CD14-positive monocyte (primary cell): ENCODE data around the gene BCKDHB. TPM values are rescaled to one million over a fixed set of nuclear protein-coding genes. Genes with fewer than 3 reads are reported as not detected.

Experiments
- DNase-seq, 3 donors: peaks; one replicate each; pipeline ENCODE4 v3.0.0-alpha.2; 2011 to 2022
- H2AFZ ChIP-seq: 2 replicates; pipeline ENCODE4 v1.6.0; 2012; ENCODE audit warnings: mild to moderate bottlenecking, low read depth, low read length, inconsistent platforms; ENCODE audit not compliant: insufficient read depth, poor library complexity, severe bottlenecking
- H3K27ac ChIP-seq, 2 donors: 1 replicate in 1 of 2; 2 replicates in 1 of 2; pipeline ENCODE4 v1.5.1; 2012 to 2013; ENCODE audit warnings: low read length in 2 of 2, control low read depth in 1 of 2, inconsistent platforms in 1 of 2, low read depth in 1 of 2, mild to moderate bottlenecking in 1 of 2
- H3K27me3 ChIP-seq, 2 donors: one replicate each; pipeline versions ENCODE4 v1.6.0 to v1.6.1; 2011 to 2013; ENCODE audit warnings: low read length in 2 of 2; ENCODE audit not compliant: control insufficient read depth in 2 of 2, insufficient read depth in 2 of 2
- H3K36me3 ChIP-seq, 2 donors: replicated peaks in 1 of 2; 1 replicate in 1 of 2; 2 replicates in 1 of 2; pipeline versions ENCODE4 v1.5.1 to v1.6.1; 2012 to 2013; ENCODE audit warnings: low read length in 2 of 2, control low read depth in 1 of 2, inconsistent platforms in 1 of 2, mild to moderate bottlenecking in 1 of 2; ENCODE audit not compliant: insufficient read depth in 2 of 2, control insufficient read depth in 1 of 2
- H3K4me1 ChIP-seq, 2 donors: 1 replicate in 1 of 2; 2 replicates in 1 of 2; pipeline versions ENCODE4 v1.5.1 to v1.6.1; 2012 to 2013; ENCODE audit warnings: low read length in 2 of 2, control low read depth in 1 of 2, inconsistent platforms in 1 of 2, mild to moderate bottlenecking in 1 of 2, moderate library complexity in 1 of 2; ENCODE audit not compliant: insufficient read depth in 2 of 2, control insufficient read depth in 1 of 2
- H3K4me2 ChIP-seq: replicated peaks from 2 replicates; pipeline ENCODE3; 2012; ENCODE audit warnings: low read length, moderate library complexity, mild to moderate bottlenecking; ENCODE audit not compliant: poor library complexity, severe bottlenecking; ENCODE audit errors: extremely low read depth
- H3K4me3 ChIP-seq, 3 experiments: fragments of 200-600 bp in 1 of 3; sonication (generic) in 1 of 3; replicated peaks in 1 of 3; 1 replicate in 2 of 3; 2 replicates in 1 of 3; pipeline ENCODE4 v1.5.1; 2011 to 2013; ENCODE audit warnings: low read length in 3 of 3, mild to moderate bottlenecking in 3 of 3, control low read depth in 2 of 3, low read depth in 2 of 3, inconsistent platforms in 1 of 3, moderate library complexity in 1 of 3
- H3K79me2 ChIP-seq: 2 replicates; pipeline ENCODE4 v1.6.0; 2012; ENCODE audit warnings: mild to moderate bottlenecking, control low read depth, inconsistent platforms, low read length, moderate library complexity; ENCODE audit not compliant: insufficient read depth
- H3K9ac ChIP-seq: 2 replicates; pipeline ENCODE4 v1.6.0; 2017; ENCODE audit warnings: low read length, mild to moderate bottlenecking; ENCODE audit not compliant: insufficient read depth, poor library complexity, severe bottlenecking
- H3K9me3 ChIP-seq, 2 donors: replicated peaks in 1 of 2; 1 replicate in 1 of 2; 2 replicates in 1 of 2; pipeline versions ENCODE4 v1.5.1 to v1.6.1; 2012 to 2013; ENCODE audit warnings: low read length in 2 of 2, control low read depth in 1 of 2; ENCODE audit not compliant: control insufficient read depth in 1 of 2, insufficient read depth in 1 of 2
- H4K20me1 ChIP-seq: 2 replicates; pipeline ENCODE4 v1.6.0; 2012; ENCODE audit warnings: mild to moderate bottlenecking, low read length, control low read depth, moderate library complexity; ENCODE audit not compliant: insufficient read depth
- H3K27ac Mint-ChIP-seq, 7 donors: one replicate each; pipeline ENCODE4 v1.8.0; 2020; ENCODE audit warnings: mild to moderate bottlenecking in 7 of 7, mixed read lengths in 7 of 7, moderate library complexity in 6 of 7, inconsistent platforms in 2 of 7
- H3K27me3 Mint-ChIP-seq, 3 donors: one replicate each; pipeline ENCODE4 v1.8.0; 2021 to 2022; ENCODE audit warnings: low read depth in 3 of 3, mild to moderate bottlenecking in 3 of 3, mixed read lengths in 3 of 3, moderate library complexity in 3 of 3, inconsistent platforms in 1 of 3
- H3K36me3 Mint-ChIP-seq, 2 donors: one replicate each; pipeline ENCODE4 v1.8.0; 2020; ENCODE audit warnings: mixed read lengths in 2 of 2, inconsistent platforms in 1 of 2, mild to moderate bottlenecking in 1 of 2
- H3K4me1 Mint-ChIP-seq: one replicate; pipeline ENCODE4 v1.8.0; 2020; ENCODE audit warnings: mild to moderate bottlenecking, mixed read lengths
- H3K4me3 Mint-ChIP-seq, 2 donors: one replicate each; pipeline ENCODE4 v1.8.0; 2020; ENCODE audit warnings: mild to moderate bottlenecking in 2 of 2, mixed read lengths in 2 of 2, moderate library complexity in 1 of 2
- H3K9me3 Mint-ChIP-seq, 7 donors: one replicate each; pipeline ENCODE4 v1.8.0; 2020 to 2022; ENCODE audit warnings: mixed read lengths in 7 of 7, mild to moderate bottlenecking in 6 of 7, moderate library complexity in 6 of 7, inconsistent platforms in 2 of 7
- CTCF ChIP-seq: fragments of 200-600 bp; IDR thresholded peaks from one replicate; pipeline ENCODE4 v1.8.0; 2022; ENCODE audit warnings: antibody characterized with exemption, mild to moderate bottlenecking
- WGBS: methylation state at CpG from one replicate; pipeline ENCODE4 v1.1.5; 2013; ENCODE audit warnings: missing lambda C conversion rate; ENCODE audit not compliant: insufficient coverage; 5-methylcytosine and 5-hydroxymethylcytosine counted together
- intact Hi-C, 2 donors: fragments of 100-400 bp; cut with micrococcal nuclease; formaldehyde crosslinking; loops; one replicate each; pipeline versions ENCODE4 v1.15.0 to v1.15.1; 2023
- polyA plus RNA-seq, 3 donors: library from polyadenylated mRNA; depleted of rRNA in 1 of 3; unstranded in 2 of 3; stranded (reverse) in 1 of 3; fragments of 300-500 nt in 2 of 3; fragments of >200 nt in 1 of 3; fragmentation: Illumina TruSeq in 2 of 3; gene quantifications; 1 replicate in 2 of 3; 2 replicates in 1 of 3; pipeline ENCODE4 v1.2.3, GENCODE V29; 2012 to 2021

The BCKDHB gene
- polyA plus RNA-seq, 3 donors, result 1.8 to 4.6 (median 4.0) TPM

- H3K27ac Mint-ChIP-seq, result no peak overlapping the region
- Histone ChIP-seq H2AFZ (no peak overlapping the region), H3K79me2 (no peaks in the 10 kb centered on the region), H4K20me1 (no peaks in the 10 kb centered on the region), H3K4me1 (no peaks in the 10 kb centered on the region), H3K4me3 (no peak overlapping the region), H3K27ac (no peak overlapping the region), H3K9ac (no peak overlapping the region), H3K4me2 (no peak overlapping the region), H3K27me3 (no peaks in the 10 kb centered on the region), H3K36me3 (no peaks in the 10 kb centered on the region), H3K9me3 (peaks cover 0 to 4% of the 10 kb centered on the region in 2 donors)
- intact Hi-C loops, result no loop called here
- WGBS, result no CpG with 5 or more reads among the region's 4 CpGs
- H3K27me3 Mint-ChIP-seq, result no peaks in the 10 kb centered on the region
- H3K9me3 Mint-ChIP-seq, result peaks cover 0 to 16% (median 4%) of the 10 kb centered on the region in 7 donors
- H3K4me3 Mint-ChIP-seq, result no peak overlapping the region
- H3K4me1 Mint-ChIP-seq, result no peaks in the 10 kb centered on the region
- no peak for DNase-seq
- TF ChIP-seq CTCF, result no peak
- H3K36me3 Mint-ChIP-seq, result peaks cover 0 to 7% of the 10 kb centered on the region in 2 donors
Measured at GRCh38 chr6:80183019-80183795, 76.7 kb downstream of the BCKDHB start.

- no peak for DNase-seq
- Histone ChIP-seq H3K36me3 (no peaks in the 10 kb centered on the region), H4K20me1 (no peaks in the 10 kb centered on the region), H3K27me3 (no peaks in the 10 kb centered on the region), H3K4me2 (no peak overlapping the region), H3K27ac (no peak overlapping the region), H3K9ac (no peak overlapping the region), H3K9me3 (peaks cover 0 to 4% of the 10 kb centered on the region in 2 donors), H2AFZ (no peak overlapping the region), H3K4me1 (no peaks in the 10 kb centered on the region), H3K4me3 (no peak overlapping the region), H3K79me2 (no peaks in the 10 kb centered on the region)
- H3K4me3 Mint-ChIP-seq, result no peak overlapping the region
- H3K36me3 Mint-ChIP-seq, result peaks cover 0 to 7% of the 10 kb centered on the region in 2 donors
- 100% methylated on average over 2 of the region's 2 CpGs for WGBS
- no peak overlapping the region for H3K27ac Mint-ChIP-seq
- intact Hi-C loops, result no loop called here
- H3K4me1 Mint-ChIP-seq, result no peaks in the 10 kb centered on the region
- no peaks in the 10 kb centered on the region for H3K27me3 Mint-ChIP-seq
- TF ChIP-seq CTCF, result no peak
- peaks cover 0 to 16% (median 4%) of the 10 kb centered on the region in 7 donors for H3K9me3 Mint-ChIP-seq
Measured at GRCh38 chr6:80185492-80185891, 79.0 kb downstream of the BCKDHB start.
